Endothelial cell (in vitro differentiated cells): Measurements from ENCODE around the gene OARD1. TPM values are rescaled to one million over a fixed set of nuclear protein-coding genes. Genes with fewer than 3 reads are reported as not detected.

Experiments
- DNase-seq: peaks from one replicate; pipeline ENCODE4 v3.0.0; 2021; ENCODE audit warnings: low spot score
- H3K27ac Mint-ChIP-seq: one replicate; pipeline ENCODE4 v1.8.0; 2021; ENCODE audit warnings: mixed read lengths, inconsistent platforms; ENCODE audit not compliant: unreplicated experiment
- H3K27me3 Mint-ChIP-seq: one replicate; pipeline ENCODE4 v1.8.0; 2021; ENCODE audit warnings: mild to moderate bottlenecking, moderate library complexity, mixed read lengths, inconsistent platforms; ENCODE audit not compliant: unreplicated experiment
- H3K36me3 Mint-ChIP-seq: one replicate; pipeline ENCODE4 v1.8.0; 2021; ENCODE audit warnings: mild to moderate bottlenecking, low read depth, mixed read lengths, inconsistent platforms; ENCODE audit not compliant: unreplicated experiment
- H3K4me1 Mint-ChIP-seq: one replicate; pipeline ENCODE4 v1.8.0; 2021; ENCODE audit warnings: mild to moderate bottlenecking, mixed read lengths, inconsistent platforms; ENCODE audit not compliant: unreplicated experiment
- H3K4me3 Mint-ChIP-seq: one replicate; pipeline ENCODE4 v1.8.0; 2021; ENCODE audit warnings: mild to moderate bottlenecking, mixed read lengths, inconsistent platforms; ENCODE audit not compliant: unreplicated experiment
- H3K9me3 Mint-ChIP-seq: one replicate; pipeline ENCODE4 v1.8.0; 2021; ENCODE audit warnings: mixed read lengths, inconsistent platforms; ENCODE audit not compliant: unreplicated experiment
- CTCF ChIP-seq: fragments of 200-600 bp; sonication (generic); IDR thresholded peaks from one replicate; pipeline ENCODE4 v1.5.0; 2021; ENCODE audit warnings: antibody characterized with exemption; ENCODE audit not compliant: unreplicated experiment
- total RNA-seq: library from RNA; stranded (reverse); fragmentation: NEBNext Ultra II Directional; extraction: Animal tissue kit (Norgen Biotek cat#: 25700); gene quantifications from one replicate; pipeline ENCODE4 v1.2.1, GENCODE V29; 2021; ENCODE audit not compliant: unreplicated experiment

Gene OARD1
- total RNA-seq, 1 donor from 2014 or later = 20.5 TPM

DNA sequence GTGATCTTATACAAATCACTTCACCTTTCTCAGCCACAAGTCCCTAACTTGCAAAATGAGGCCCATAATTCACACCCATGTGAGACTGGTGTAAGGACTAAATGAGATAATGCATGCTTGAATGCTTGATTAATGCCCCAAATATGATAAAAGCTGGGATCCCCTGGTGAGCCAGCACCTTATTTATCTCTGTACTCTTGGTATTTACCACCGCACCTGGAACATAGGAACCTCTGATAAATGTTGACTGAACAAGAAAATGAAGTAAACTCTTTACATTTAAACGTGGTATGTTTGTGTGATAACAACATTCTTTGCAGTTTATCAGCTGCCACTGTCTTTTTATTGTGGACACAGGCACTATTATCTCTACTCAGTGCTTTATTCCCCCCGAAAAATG is 21.6 kb downstream of the OARD1 start:
- Mint-ChIP-seq H3K27ac (no peak overlapping the region), H3K9me3 (no peaks in the 10 kb centered on the region), H3K36me3 (no peaks in the 10 kb centered on the region), H3K4me1 (peaks cover 17% of the 10 kb centered on the region), H3K4me3 (no peak overlapping the region), H3K27me3 (peaks cover 8% of the 10 kb centered on the region)
- no peak for TF ChIP-seq CTCF
- no peak for DNase-seq

- Mint-ChIP-seq H3K27ac (no peak overlapping the region), H3K4me3 (no peak overlapping the region), H3K36me3 (no peaks in the 10 kb centered on the region), H3K4me1 (peaks cover 17% of the 10 kb centered on the region), H3K27me3 (peaks cover 8% of the 10 kb centered on the region), H3K9me3 (no peaks in the 10 kb centered on the region)
- no peak for DNase-seq
- no peak for TF ChIP-seq CTCF
These were observed 22.2 kb downstream of the OARD1 start for GRCh38 chr6:41049955-41050354.

GRCh38 chr6:41049521-41049920 is 22.6 kb downstream of the OARD1 start:
- no peaks in the 10 kb centered on the region for H3K9me3 Mint-ChIP-seq
- TF ChIP-seq CTCF = no peak
- DNase-seq = no peak
- H3K27me3 Mint-ChIP-seq = peaks cover 8% of the 10 kb centered on the region
- H3K36me3 Mint-ChIP-seq = no peaks in the 10 kb centered on the region
- no peak overlapping the region for H3K27ac Mint-ChIP-seq
- no peak overlapping the region for H3K4me3 Mint-ChIP-seq
- peaks cover 17% of the 10 kb centered on the region for H3K4me1 Mint-ChIP-seq

DNA sequence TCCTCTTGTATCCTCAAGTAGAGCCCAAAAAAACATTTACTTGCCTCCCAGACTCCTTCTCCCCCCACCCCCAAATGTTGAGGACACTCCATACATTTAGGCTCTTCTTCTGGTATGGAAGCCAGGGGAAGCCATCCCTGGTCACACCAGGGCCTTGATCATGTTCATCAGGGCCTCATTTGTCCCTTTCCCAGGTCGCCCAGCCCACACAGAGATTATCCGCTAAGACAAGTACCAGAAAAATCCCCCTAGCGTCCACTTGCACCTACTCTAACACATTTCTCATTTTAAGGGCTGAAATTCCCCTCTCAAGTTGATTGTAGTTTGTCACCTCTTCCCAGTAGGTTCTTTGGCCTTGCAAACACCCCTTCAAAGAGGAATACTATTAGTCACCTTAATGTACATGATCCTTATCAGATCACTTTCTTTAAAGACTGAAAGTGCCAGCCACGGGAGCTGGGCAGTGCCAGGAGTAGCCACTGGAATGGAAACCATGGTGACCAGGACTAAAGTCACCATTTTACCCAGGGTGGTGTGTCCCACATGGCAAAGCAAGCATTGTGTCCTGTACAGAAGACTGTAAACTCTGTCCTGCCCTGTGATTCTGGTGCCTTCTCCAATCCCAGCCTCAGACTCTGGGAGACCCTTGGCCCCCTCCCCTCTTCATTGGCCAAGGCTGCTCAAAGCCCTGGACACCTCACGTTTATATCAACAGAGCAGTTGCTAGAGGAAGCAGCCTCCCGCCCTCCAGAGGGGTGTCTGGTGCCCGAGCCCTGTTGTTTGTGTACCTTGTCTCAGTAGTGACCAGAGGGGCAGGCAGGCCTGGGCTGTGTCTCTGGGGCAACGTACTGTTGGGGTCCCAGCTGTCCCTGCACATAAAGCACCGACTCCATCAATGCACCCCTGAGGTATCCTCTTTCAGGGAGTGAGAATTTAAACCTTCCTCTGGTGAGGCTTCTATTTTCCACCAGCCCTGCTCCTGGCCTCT is 24.1 kb downstream of the OARD1 start:
- Mint-ChIP-seq H3K4me3 (no peak overlapping the region), H3K27me3 (peaks cover 6% of the 10 kb centered on the region), H3K36me3 (no peaks in the 10 kb centered on the region), H3K4me1 (peaks cover 17% of the 10 kb centered on the region), H3K27ac (no peak overlapping the region), H3K9me3 (no peaks in the 10 kb centered on the region)
- no peak for DNase-seq
- no peak for TF ChIP-seq CTCF

GRCh38 chr6:41047306-41047705 is 24.9 kb downstream of the OARD1 start:
- no peaks in the 10 kb centered on the region for H3K9me3 Mint-ChIP-seq
- H3K27me3 Mint-ChIP-seq = peaks cover 6% of the 10 kb centered on the region
- H3K4me3 Mint-ChIP-seq = no peak overlapping the region
- no peak for TF ChIP-seq CTCF
- H3K4me1 Mint-ChIP-seq = peaks cover 11% of the 10 kb centered on the region
- no peak overlapping the region for H3K27ac Mint-ChIP-seq
- no peaks in the 10 kb centered on the region for H3K36me3 Mint-ChIP-seq
- DNase-seq = no peak
